Psoas muscle (tissue), 8 donors: ENCODE measurements around the gene CLTCL1. TPM values are rescaled to one million over a fixed set of nuclear protein-coding genes. Genes with fewer than 3 reads are reported as not detected.

Experiments used
- ATAC-seq, 4 donors: fragments of 200-7000 bp; cut with Tn5 transposase; one replicate each; pipeline ENCODE4 v1.9.1; 2020; ENCODE audit warnings: moderate library complexity in 3 of 4, mild to moderate bottlenecking in 2 of 4
- DNase-seq, 2 donors: peaks; one replicate each; pipeline ENCODE4 v3.0.0-alpha.2; 2020
- H3K27ac ChIP-seq: fragments of 200-600 bp; one replicate; pipeline ENCODE4 v1.8.0; 2022
- H3K27me3 ChIP-seq, 3 donors: fragments of 200-600 bp in 1 of 3; one replicate each; pipeline versions ENCODE4 v1.6.1 to v1.8.0; 2013 to 2022; ENCODE audit warnings: low read length in 2 of 3, mild to moderate bottlenecking in 2 of 3, moderate library complexity in 1 of 3; ENCODE audit not compliant: insufficient read depth in 3 of 3
- H3K36me3 ChIP-seq, 2 donors: fragments of 200-600 bp in 1 of 2; one replicate each; pipeline versions ENCODE4 v1.6.1 to v1.8.0; 2013 to 2022; ENCODE audit warnings: low read depth in 1 of 2, mild to moderate bottlenecking in 1 of 2, moderate library complexity in 1 of 2; ENCODE audit not compliant: insufficient read depth in 1 of 2
- H3K4me1 ChIP-seq: fragments of 200-600 bp; one replicate; pipeline ENCODE4 v1.8.0; 2022
- H3K4me3 ChIP-seq: fragments of 200-600 bp; one replicate; pipeline ENCODE4 v1.8.0; 2022; ENCODE audit warnings: mild to moderate bottlenecking
- H3K9me3 ChIP-seq: fragments of 200-600 bp; one replicate; pipeline ENCODE4 v1.8.0; 2022
- CTCF ChIP-seq: fragments of 200-600 bp; IDR thresholded peaks from one replicate; pipeline ENCODE4 v1.8.0; 2022; ENCODE audit warnings: antibody characterized with exemption
- WGBS, 3 donors: extraction: QIAGEN DNeasy Blood & Tissue Kit; methylation state at CpG; one replicate each; pipeline versions ENCODE4 v1.1.6 to v1.1.7; 2013; 5-methylcytosine and 5-hydroxymethylcytosine counted together
- intact Hi-C, 2 donors: fragments of 100-400 bp; cut with DNase I; formaldehyde crosslinking; loops; one replicate each; pipeline versions ENCODE4 v1.11.0 to v1.14.2; 2022
- polyA plus RNA-seq, 3 donors: library from polyadenylated mRNA; stranded (reverse); fragments of 200-250 nt; gene quantifications; one replicate each; pipeline ENCODE4 v1.2.3, GENCODE V29; 2013
- total RNA-seq, 4 donors: library from RNA; stranded (reverse); fragmentation: NEBNext Ultra II Directional in 2 of 4; extraction: Animal tissue kit (Norgen Biotek cat#: 25700) in 2 of 4; gene quantifications; one replicate each; pipeline versions ENCODE4 v1.2.1 to v1.2.4, GENCODE V29; 2021 to 2023
- donor health status: healthy with polysubstance abuse.
- donor health status: DM: no; HTN: no; CAD: no; lungs with moderate emphysema.
- donor health status: Bipolar disorder and iron deficiency.
- donor health status: healthy.
- donor health status: DM: yes; HTN: yes; CAD: no.
- donor health status: DM: no; HTN: no; CAD: no.
- donor health status: DM: no; HTN: no; CAD: no.
- donor health status: DM: yes; HTN: yes; CAD: no.

CLTCL1 gene
- total and polyA plus RNA-seq, 7 donors, result 16.8 to 253 (median 92.6) TPM

- no peak overlapping the region for H3K27ac ChIP-seq
- H3K9me3 ChIP-seq, result no peaks in the 10 kb centered on the region
- peak in 1 of 2 donors; percentile 18 for DNase-seq
- H3K36me3 ChIP-seq, result peaks cover 0 to 66% of the 10 kb centered on the region in 2 donors
- 80 to 89% (median 83%) methylated on average over 9 of the region's 9 CpGs for WGBS, 3 donors
- ATAC-seq, result no peak
- no peaks in the 10 kb centered on the region for H3K27me3 ChIP-seq
- H3K4me1 ChIP-seq, result peaks cover 15% of the 10 kb centered on the region
- TF ChIP-seq CTCF, result no peak
- intact Hi-C loops, result loop anchor here in 1 of 2 donors (10.0 kb wide), 1 partner anchor 205 kb away; no protein-coding TSS in a partner anchor
- no peak overlapping the region for H3K4me3 ChIP-seq
These were observed 111.3 kb downstream of the CLTCL1 start for GRCh38 chr22:19180234-19180633.

GRCh38 chr22:19179497-19180048, 111.9 kb downstream of the CLTCL1 start:
- Histone ChIP-seq H3K4me1 (peaks cover 18% of the 10 kb centered on the region), H3K27ac (peak overlapping the region; percentile 82), H3K27me3 (no peaks in the 10 kb centered on the region), H3K36me3 (peaks cover 0 to 61% of the 10 kb centered on the region in 2 donors), H3K4me3 (peak overlapping the region; percentile 73), H3K9me3 (no peaks in the 10 kb centered on the region)
- WGBS, 3 donors, result 39 to 45% (median 40%) methylated on average over 15 of the region's 15 CpGs
- DNase-seq (peak; percentile 78 to 87), ATAC-seq (peak; percentile 60 to 66 (median 64))
- peak; percentile 60 for TF ChIP-seq CTCF
- intact Hi-C loops, result loop anchor here in 1 of 2 donors (5.0 to 10.0 kb wide), 2 partner anchors 37 to 205 kb away; partner anchors contain the start of gene ESS2

GRCh38 chr22:19178657-19179496, 112.6 kb downstream of the CLTCL1 start, which contains the start of gene SLC25A1:
Gene SLC25A1, minus strand, starts transcription at chr22:19178736. Its CDS starts 63 bp downstream, at chr22:19178673.
- peak within 1 kb of the TSS; percentile 82 for H3K27ac ChIP-seq
- peak; percentile 93 to 95 for DNase-seq
- peak within 1 kb of the TSS; percentile 73 for H3K4me3 ChIP-seq
- H3K4me1 ChIP-seq, result peaks cover 21% of the 10 kb centered on the region
- intact Hi-C loops, result loop anchor here in 1 of 2 donors (5.0 kb wide), 1 partner anchor 37 kb away; the partner anchor contains the start of gene ESS2
- WGBS, 3 donors, result 1 to 6% (median 4%) methylated on average over 36 to 86 of the region's 86 CpGs
- no peak for TF ChIP-seq CTCF
- H3K9me3 ChIP-seq, result no peaks in the 10 kb centered on the region
- ATAC-seq, result peak; percentile 68 to 86 (median 76)
- H3K27me3 ChIP-seq, result no peaks in the 10 kb centered on the region
- peaks cover 0 to 55% of the 10 kb centered on the region in 2 donors for H3K36me3 ChIP-seq

GRCh38 chr22:19178065-19178656, 113.4 kb downstream of the CLTCL1 start:
- TF ChIP-seq CTCF, result no peak
- Histone ChIP-seq H3K27me3 (no peaks in the 10 kb centered on the region), H3K27ac (peak overlapping the region; percentile 82), H3K36me3 (peaks cover 0 to 48% of the 10 kb centered on the region in 2 donors), H3K4me3 (peak overlapping the region; percentile 73), H3K4me1 (peaks cover 21% of the 10 kb centered on the region), H3K9me3 (no peaks in the 10 kb centered on the region)
- 3 to 4% (median 4%) methylated on average over 34 to 80 of the region's 80 CpGs for WGBS, 3 donors
- peak in 1 of 4 donors; percentile 4 for ATAC-seq
- peak in 1 of 2 donors; percentile 72 for DNase-seq
- intact Hi-C loops, result loop anchor here in 1 of 2 donors (5.0 kb wide), 1 partner anchor 36 kb away; the partner anchor contains the start of gene ESS2
